Pons (tissue), 1 donor: ENCODE results near the gene RAB11B.
"Not testable (repeated sequence)": the region's sequence is repeated elsewhere in the genome, so short reads cannot be mapped to it uniquely, and the experiment has no call there.

Experiments used
- DNase-seq: peaks from one replicate; pipeline ENCODE4 v3.0.0-alpha.2; 2016; ENCODE audit warnings: low spot score

Gene RAB11B

GRCh38 chr19:8389891-8390616, at the start of gene RAB11B:
TSS of gene RAB11B (plus strand) at chr19:8390360. CDS start at chr19:8390417, 57 bp downstream.
- peak; percentile 100 for DNase-seq

- not testable (repeated sequence) for DNase-seq
These were observed 48.7 kb upstream of the RAB11B start for GRCh38 chr19:8341504-8341903.

- DNase-seq: no peak
These were observed 47.9 kb upstream of the RAB11B start for GRCh38 chr19:8342316-8342683.

- DNase-seq: peak; percentile 92
These were observed 47.3 kb upstream of the RAB11B start, which contains the start of gene KANK3 for GRCh38 chr19:8342684-8343482. TSS of gene KANK3 (minus strand) at chr19:8343262. CDS start at chr19:8337828, 5,434 bp downstream.

- no peak for DNase-seq
These were observed 46.7 kb upstream of the RAB11B start for GRCh38 chr19:8343483-8343844.

GRCh38 chr19:8349629-8350372, 40.4 kb upstream of the RAB11B start:
- DNase-seq: not testable (repeated sequence)

- DNase-seq: no peak
These were observed 37.9 kb upstream of the RAB11B start for GRCh38 chr19:8352134-8352827.

GRCh38 chr19:8352845-8353244, 37.3 kb upstream of the RAB11B start:
- not testable (repeated sequence) for DNase-seq

GRCh38 chr19:8355631-8356402, 34.3 kb upstream of the RAB11B start:
- DNase-seq: no peak

- no peak for DNase-seq
These were observed 33.1 kb upstream of the RAB11B start for GRCh38 chr19:8357007-8357521.

- no peak for DNase-seq
These were observed 31.2 kb upstream of the RAB11B start for GRCh38 chr19:8358948-8359347.

GRCh38 chr19:8360196-8360595, 30.0 kb upstream of the RAB11B start:
- no peak for DNase-seq

- peak; percentile 84 for DNase-seq
These were observed 28.0 kb upstream of the RAB11B start for GRCh38 chr19:8361921-8362793.

- DNase-seq: peak; percentile 49
These were observed 26.1 kb upstream of the RAB11B start, which contains the start of gene ANGPTL4 for GRCh38 chr19:8363803-8364771. TSS of gene ANGPTL4 (plus strand) at chr19:8364155. CDS start at chr19:8364322, 167 bp downstream.

GRCh38 chr19:8366121-8366581, 24.0 kb upstream of the RAB11B start:
- DNase-seq: no peak

- DNase-seq: no peak
These were observed 23.2 kb upstream of the RAB11B start for GRCh38 chr19:8366961-8367326.

- DNase-seq: peak; percentile 86
These were observed 22.7 kb upstream of the RAB11B start for GRCh38 chr19:8367327-8368001.
